Measurements from ENCODE around the gene KBTBD13. TPM values are rescaled to one million over a fixed set of nuclear protein-coding genes. Genes with fewer than 3 reads are reported as not detected.

The KBTBD13 gene
- polyA plus RNA-seq, 1 donor (not counting 4 experiments of a cell fraction or from before 2014, with no cell fraction given), result not detected

GRCh38 chr15:65060641-65061397 is 15.7 kb upstream of the KBTBD13 start:
- Histone ChIP-seq H3K4me3 (ENCODE audit: control insufficient read depth in 2 of 3, extremely low read depth in 1 of 3, insufficient read depth in 2 of 3, low read depth in 1 of 3, low read length in 3 of 3) (no peak overlapping the region), H4K20me1 (ENCODE audit: control insufficient read depth, extremely low read depth, insufficient read depth, low read length) (no peaks in the 10 kb centered on the region), H2AFZ (ENCODE audit: control insufficient read depth, low read length) (no peak overlapping the region), H3K9me3 (ENCODE audit: control insufficient read depth, low read depth, low read length) (no peaks in the 10 kb centered on the region), H3K27ac (ENCODE audit: control insufficient read depth, insufficient read depth, low read length) (no peak overlapping the region), H3K4me2 (ENCODE audit: control insufficient read depth, extremely low read depth, insufficient read depth, low read depth, low read length) (no peak overlapping the region), H3K4me1 (ENCODE audit: control insufficient read depth, extremely low read depth, insufficient read depth, low read length) (no peaks in the 10 kb centered on the region), H3K79me2 (ENCODE audit: control insufficient read depth, insufficient read depth, low read length) (no peaks in the 10 kb centered on the region), H3K27me3 (ENCODE audit: control insufficient read depth, extremely low read depth, insufficient read depth, low read length) (peaks cover 17% of the 10 kb centered on the region), H3K9ac (ENCODE audit: control insufficient read depth, extremely low read depth, insufficient read depth, low read length) (no peak overlapping the region), H3K9me1 (ENCODE audit: control insufficient read depth, extremely low read depth, insufficient read depth, low read length) (no peaks in the 10 kb centered on the region), H3K36me3 (ENCODE audit: control insufficient read depth in 2 of 2, extremely low read depth in 1 of 2, insufficient read depth in 2 of 2, low read length in 2 of 2) (no peaks in the 10 kb centered on the region)
- no peak for TF ChIP-seq EZH2 (IDR thresholded peaks at IDR 0.05; ENCODE audit: low read length)
- TF ChIP-seq CTCF (optimal IDR thresholded peaks at IDR 0.05 in 1 of 3, IDR thresholded peaks at IDR 0.05 in 1 of 3, conservative IDR thresholded peaks at IDR 0.05 in 1 of 3; ENCODE audit: extremely low read depth in 1 of 3, insufficient read depth in 2 of 3, low read length in 3 of 3), result no peak
- no peak for DNase-seq (ENCODE audit: low read depth, low spot score)
- dilution Hi-C loops (cut with MboI; ENCODE audit: extremely low pct_ligation_motif_present, low sequenced_read_pairs), result no loop called here
- no peak for FAIRE-seq

GRCh38 chr15:65062061-65062460 is 14.5 kb upstream of the KBTBD13 start:
- dilution Hi-C loops (cut with MboI; ENCODE audit: extremely low pct_ligation_motif_present, low sequenced_read_pairs), result no loop called here
- no peak for TF ChIP-seq CTCF (optimal IDR thresholded peaks at IDR 0.05 in 1 of 3, IDR thresholded peaks at IDR 0.05 in 1 of 3, conservative IDR thresholded peaks at IDR 0.05 in 1 of 3; ENCODE audit: extremely low read depth in 1 of 3, insufficient read depth in 2 of 3, low read length in 3 of 3)
- no peak for TF ChIP-seq EZH2 (IDR thresholded peaks at IDR 0.05; ENCODE audit: low read length)
- Histone ChIP-seq H3K27ac (ENCODE audit: control insufficient read depth, insufficient read depth, low read length) (no peak overlapping the region), H3K36me3 (ENCODE audit: control insufficient read depth in 2 of 2, extremely low read depth in 1 of 2, insufficient read depth in 2 of 2, low read length in 2 of 2) (no peaks in the 10 kb centered on the region), H3K9ac (ENCODE audit: control insufficient read depth, extremely low read depth, insufficient read depth, low read length) (no peak overlapping the region), H3K4me3 (ENCODE audit: control insufficient read depth in 2 of 3, extremely low read depth in 1 of 3, insufficient read depth in 2 of 3, low read depth in 1 of 3, low read length in 3 of 3) (no peak overlapping the region), H3K9me3 (ENCODE audit: control insufficient read depth, low read depth, low read length) (no peaks in the 10 kb centered on the region), H3K4me2 (ENCODE audit: control insufficient read depth, extremely low read depth, insufficient read depth, low read depth, low read length) (no peak overlapping the region), H3K4me1 (ENCODE audit: control insufficient read depth, extremely low read depth, insufficient read depth, low read length) (no peaks in the 10 kb centered on the region), H2AFZ (ENCODE audit: control insufficient read depth, low read length) (no peak overlapping the region), H4K20me1 (ENCODE audit: control insufficient read depth, extremely low read depth, insufficient read depth, low read length) (no peaks in the 10 kb centered on the region), H3K79me2 (ENCODE audit: control insufficient read depth, insufficient read depth, low read length) (no peaks in the 10 kb centered on the region), H3K27me3 (ENCODE audit: control insufficient read depth, extremely low read depth, insufficient read depth, low read length) (peaks cover 23% of the 10 kb centered on the region), H3K9me1 (ENCODE audit: control insufficient read depth, extremely low read depth, insufficient read depth, low read length) (no peaks in the 10 kb centered on the region)
- FAIRE-seq, result no peak
- DNase-seq (ENCODE audit: low read depth, low spot score), result no peak

All from keratinocyte (primary cell).